HEK293T (cell line): Measurements from ENCODE around the gene ZNF260.

Experiments
- CTCF ChIA-PET: fragments of 350-600 bp; formaldehyde crosslinking; extraction: SDS; loops from one replicate; lab custom pipeline; 2021; ENCODE audit warnings: antibody characterized with exemption, inconsistent platforms; lab: Yijun Ruan, JAX
- POLR2A ChIA-PET: fragments of 350-600 bp; formaldehyde crosslinking; extraction: SDS; loops from one replicate; lab custom pipeline; 2020; ENCODE audit warnings: antibody characterized with exemption, inconsistent platforms; lab: Yijun Ruan, JAX
- DNase-seq: peaks from one replicate; pipeline ENCODE4 v3.0.0; 2012; ENCODE audit warnings: mixed read lengths; ENCODE audit errors: extremely low spot score
- ARNT ChIP-seq: fragments of 450-650 bp; IDR thresholded peaks from 2 replicates; pipeline ENCODE4 v1.6.1; 2017; ENCODE audit warnings: mild to moderate bottlenecking
- BHLHE40 ChIP-seq: fragments of 450-650 bp; IDR thresholded peaks from 2 replicates; pipeline ENCODE4 v1.6.1; 2016; ENCODE audit warnings: mild to moderate bottlenecking, moderate library complexity, borderline replicate concordance
- CTBP1 ChIP-seq: fragments of 450-650 bp; IDR thresholded peaks from 2 replicates; pipeline ENCODE4 v1.6.1; 2016; ENCODE audit warnings: borderline replicate concordance
- ELF4 ChIP-seq: fragments of 450-650 bp; IDR thresholded peaks from 2 replicates; pipeline ENCODE4 v1.6.1; 2017; ENCODE audit warnings: antibody characterized with exemption
- FOXA1 ChIP-seq: fragments of 450-650 bp; IDR thresholded peaks from 2 replicates; pipeline ENCODE4 v1.6.1; 2016; ENCODE audit warnings: mild to moderate bottlenecking
- FOXK2 ChIP-seq: fragments of 450-650 bp; IDR thresholded peaks from 2 replicates; pipeline ENCODE4 v1.6.1; 2016; ENCODE audit warnings: mild to moderate bottlenecking
- FOXM1 ChIP-seq: fragments of 450-650 bp; IDR thresholded peaks from 2 replicates; pipeline ENCODE4 v1.6.1; 2017; ENCODE audit warnings: mild to moderate bottlenecking, borderline replicate concordance
- HDGF ChIP-seq: fragments of 450-650 bp; IDR thresholded peaks from 2 replicates; pipeline ENCODE4 v1.6.1; 2017; ENCODE audit warnings: antibody characterized with exemption, borderline replicate concordance
- L3MBTL2 ChIP-seq: fragments of 450-650 bp; conservative IDR thresholded peaks from 2 replicates; pipeline ENCODE4 v1.6.1; 2016; ENCODE audit warnings: mild to moderate bottlenecking
- LEF1 ChIP-seq: fragments of 450-650 bp; IDR thresholded peaks from 2 replicates; pipeline ENCODE4 v1.6.1; 2017; ENCODE audit warnings: mild to moderate bottlenecking, borderline replicate concordance
- NFRKB ChIP-seq: fragments of 450-650 bp; IDR thresholded peaks from 2 replicates; pipeline ENCODE4 v1.6.1; 2016; ENCODE audit warnings: mild to moderate bottlenecking, moderate library complexity
- SP1 ChIP-seq: fragments of 450-650 bp; IDR thresholded peaks from 2 replicates; pipeline ENCODE4 v1.6.1; 2017
- SUZ12 ChIP-seq: fragments of 450-650 bp; IDR thresholded peaks from 2 replicates; pipeline ENCODE4 v1.6.1; 2016; ENCODE audit warnings: mild to moderate bottlenecking
- TARDBP ChIP-seq: fragments of 450-650 bp; IDR thresholded peaks from 2 replicates; pipeline ENCODE4 v1.6.1; 2016
- ZNF384 ChIP-seq: fragments of 450-650 bp; IDR thresholded peaks from 2 replicates; pipeline ENCODE4 v1.6.1; 2016
- TF ChIP-seq, protein P1 (sequence below): fragments of 450-650 bp; IDR thresholded peaks from 2 replicates; pipeline ENCODE4 v1.6.1; 2016

Gene ZNF260

GRCh38 chr19:36528921-36529518, 949 bp upstream of the ZNF260 start:
- no peak for TF ChIP-seq ARNT
- TF ChIP-seq SP1: no peak
- no peak for TF ChIP-seq ZNF384
- TF ChIP-seq HDGF: no peak
- TF ChIP-seq TARDBP: no peak
- TF ChIP-seq, protein P1, sequence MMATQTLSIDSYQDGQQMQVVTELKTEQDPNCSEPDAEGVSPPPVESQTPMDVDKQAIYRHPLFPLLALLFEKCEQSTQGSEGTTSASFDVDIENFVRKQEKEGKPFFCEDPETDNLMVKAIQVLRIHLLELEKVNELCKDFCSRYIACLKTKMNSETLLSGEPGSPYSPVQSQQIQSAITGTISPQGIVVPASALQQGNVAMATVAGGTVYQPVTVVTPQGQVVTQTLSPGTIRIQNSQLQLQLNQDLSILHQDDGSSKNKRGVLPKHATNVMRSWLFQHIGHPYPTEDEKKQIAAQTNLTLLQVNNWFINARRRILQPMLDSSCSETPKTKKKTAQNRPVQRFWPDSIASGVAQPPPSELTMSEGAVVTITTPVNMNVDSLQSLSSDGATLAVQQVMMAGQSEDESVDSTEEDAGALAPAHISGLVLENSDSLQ: no peak
- no peak for TF ChIP-seq FOXK2
- no peak for TF ChIP-seq FOXM1
- no peak for TF ChIP-seq LEF1
- CTCF ChIA-PET: no interaction called here
- POLR2A ChIA-PET: interaction anchor here (0.9 to 2.4 kb wide), 12 partner anchors 9 to 688 kb away, joined by 3 to 22 read pairs (median 4); partner anchors contain the start of genes ZFP14, ZNF345, ZNF382 and ZNF383
- peak; percentile 13 for DNase-seq

DNA sequence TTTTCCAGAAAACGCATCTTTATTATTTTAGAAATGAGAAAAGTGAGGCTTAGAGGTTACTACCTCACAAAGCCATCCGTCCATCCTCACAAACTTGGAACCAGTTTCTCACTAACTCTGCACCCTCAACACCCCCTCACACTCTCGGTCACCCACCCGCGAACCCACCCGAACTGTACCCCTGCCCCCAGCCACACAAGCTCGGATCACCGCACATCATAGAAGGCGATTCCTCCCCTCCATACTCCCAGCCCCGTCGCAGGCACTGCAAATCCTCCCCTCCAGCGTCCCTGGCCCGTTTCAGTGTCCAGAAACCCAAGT, 238 bp downstream of the ZNF260 start:
- TF ChIP-seq, protein P1: no peak
- no peak for TF ChIP-seq ELF4
- no peak for TF ChIP-seq LEF1
- no peak for TF ChIP-seq ZNF384
- no peak for TF ChIP-seq L3MBTL2
- no peak for TF ChIP-seq NFRKB
- TF ChIP-seq BHLHE40: no peak
- no peak for TF ChIP-seq TARDBP
- TF ChIP-seq HDGF: no peak
- no peak for TF ChIP-seq SUZ12
- TF ChIP-seq ARNT: no peak
- no peak for TF ChIP-seq SP1
- no peak for TF ChIP-seq CTBP1
- ChIA-PET POLR2A (interaction anchor here (0.6 to 2.4 kb wide), 7 partner anchors 16 to 550 kb away, joined by 3 to 22 read pairs (median 11); partner anchors contain the start of genes ZNF345, ZNF382, ZNF420 and ZNF529), CTCF (no interaction called here)
- DNase-seq: no peak

- ChIA-PET CTCF (no interaction called here), POLR2A (interaction anchor here (2.1 to 2.4 kb wide), 4 partner anchors 38 to 551 kb away, joined by 8 to 22 read pairs (median 16); partner anchors contain the start of genes ZNF382, ZNF420, ZNF529 and ZNF566)
- TF ChIP-seq TARDBP (no peak), NFRKB (no peak), L3MBTL2 (no peak), ARNT (no peak), CTBP1 (no peak)
- TF ChIP-seq, protein P1: no peak
- DNase-seq: no peak
These were observed 730 bp downstream of the ZNF260 start for GRCh38 chr19:36527341-36527740.

DNA sequence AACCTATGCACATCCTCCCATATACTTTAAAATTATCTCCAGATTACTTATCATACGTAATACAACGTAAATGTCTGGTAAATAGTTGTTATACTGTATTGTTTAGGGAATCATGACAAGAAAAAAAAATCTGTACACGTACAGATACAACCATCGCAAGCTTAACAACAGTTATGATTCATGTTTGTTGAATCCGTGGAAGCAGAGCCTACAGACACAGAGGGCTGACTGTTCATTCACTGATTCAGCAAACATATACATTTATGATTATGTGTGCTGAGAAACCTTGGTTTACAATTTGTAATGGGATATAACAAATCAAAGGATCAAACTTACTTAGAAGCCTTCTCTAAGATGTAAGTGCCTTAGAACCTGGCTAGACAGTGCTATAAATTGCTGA, 1.5 kb downstream of the ZNF260 start:
- no peak for DNase-seq
- TF ChIP-seq HDGF (no peak), ZNF384 (no peak), TARDBP (no peak), ELF4 (no peak), SP1 (no peak)
- TF ChIP-seq, protein P1: no peak
- POLR2A ChIA-PET: no interaction called here
- CTCF ChIA-PET: no interaction called here

GRCh38 chr19:36524617-36525016, 3.5 kb downstream of the ZNF260 start:
- ChIA-PET POLR2A (no interaction called here), CTCF (no interaction called here)
- no peak for DNase-seq
- no peak for TF ChIP-seq NFRKB
- no peak for TF ChIP-seq HDGF
- no peak for TF ChIP-seq SUZ12
- no peak for TF ChIP-seq ELF4
- TF ChIP-seq SP1: no peak
- TF ChIP-seq FOXA1: no peak

DNA sequence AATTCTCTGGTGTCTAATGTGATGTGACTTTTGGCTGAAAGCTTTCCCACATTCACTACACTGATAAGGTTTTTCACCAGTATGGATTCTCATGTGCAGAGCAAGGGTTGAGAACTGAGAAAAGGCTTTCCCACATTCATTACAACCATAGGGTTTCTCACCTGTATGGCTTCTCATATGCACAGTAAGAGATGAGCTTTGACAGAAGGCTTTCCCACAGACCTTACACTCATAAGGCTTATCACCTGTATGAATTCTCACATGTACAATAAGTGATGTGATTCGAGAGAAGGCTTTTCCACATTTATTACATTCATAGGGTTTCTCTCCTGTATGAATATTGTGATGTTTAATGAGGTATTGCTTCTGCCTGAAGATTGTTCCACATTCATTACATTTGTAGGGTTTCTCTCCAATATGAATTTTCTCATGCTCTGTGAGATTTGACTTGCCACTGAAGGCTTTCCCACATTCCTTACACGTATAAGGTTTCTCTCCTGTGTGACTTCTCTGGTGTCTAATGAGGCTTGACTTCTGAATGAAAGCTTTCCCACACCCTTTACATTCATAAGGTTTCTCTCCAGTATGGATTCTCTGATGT, 14.0 kb downstream of the ZNF260 start:
- POLR2A ChIA-PET: no interaction called here
- DNase-seq: no peak
- no peak for TF ChIP-seq FOXK2
- no peak for TF ChIP-seq LEF1
- no peak for TF ChIP-seq ZNF384
- no peak for TF ChIP-seq ARNT
- no peak for TF ChIP-seq CTBP1
- TF ChIP-seq NFRKB: no peak
- TF ChIP-seq TARDBP: no peak
- TF ChIP-seq SP1: no peak
- TF ChIP-seq ELF4: no peak
- TF ChIP-seq, protein P1: no peak
- TF ChIP-seq L3MBTL2: no peak
- no peak for TF ChIP-seq SUZ12
- no peak for TF ChIP-seq BHLHE40
- CTCF ChIA-PET: no interaction called here
